Inferior parietal cortex (tissue), 1 donor: ENCODE results near the gene TMEM185A.
"Not testable (repeated sequence)": the region's sequence is repeated elsewhere in the genome, so short reads cannot be mapped to it uniquely, and the experiment has no call there.

ENCODE experiments used
- DNase-seq: peaks from one replicate; pipeline ENCODE4 v3.0.0-alpha.2; 2016; ENCODE audit errors: extremely low spot score

TMEM185A gene

DNA sequence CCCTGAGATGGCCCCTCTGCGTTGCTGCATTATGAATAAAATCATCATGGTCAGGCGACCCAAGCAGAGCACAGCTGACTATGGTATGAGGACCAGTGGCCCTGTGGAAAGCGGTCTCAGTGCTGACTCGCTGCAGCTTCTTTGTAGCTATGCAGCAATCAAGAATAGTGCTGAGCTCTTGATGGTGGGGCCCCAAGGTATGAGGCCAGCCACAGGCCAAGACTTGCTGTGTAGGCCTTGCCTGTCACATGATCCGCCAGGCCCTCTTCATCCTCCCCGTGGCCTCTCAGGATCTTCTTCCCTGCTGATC lies 79.7 kb downstream of the TMEM185A start:
- DNase-seq: not testable (repeated sequence)

DNA sequence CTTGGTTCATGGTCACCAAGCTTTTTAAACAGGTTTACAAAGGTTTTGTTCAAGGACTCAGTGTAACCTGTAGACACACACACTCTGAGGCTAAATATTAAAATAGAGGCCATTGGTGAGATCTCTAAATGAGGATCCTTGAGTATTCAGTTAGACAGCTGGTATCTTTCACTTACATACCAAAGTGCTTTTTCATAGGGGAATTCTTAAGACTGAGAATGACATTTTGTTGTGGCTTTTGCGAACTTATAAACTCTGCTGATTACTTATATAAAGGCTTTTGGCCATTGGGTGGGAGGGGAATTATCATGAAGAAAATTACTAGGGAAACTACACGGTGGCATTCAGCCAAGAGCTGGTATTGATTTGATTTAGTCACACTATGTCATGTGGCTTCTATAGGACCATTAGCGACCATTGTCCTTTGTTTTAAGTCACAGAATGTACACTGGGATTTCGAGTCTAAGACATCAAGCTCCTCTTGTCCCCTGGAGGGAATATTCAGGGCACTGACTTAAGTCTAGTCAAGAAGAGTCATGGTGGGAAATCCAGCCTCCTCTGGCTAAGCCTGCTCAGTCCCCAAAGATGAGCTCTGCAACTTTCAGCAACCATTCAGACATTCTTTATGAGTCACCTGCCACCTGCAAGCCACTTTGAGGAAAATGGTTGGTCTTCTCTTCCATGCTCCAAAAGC lies 80.2 kb downstream of the TMEM185A start:
- not testable (repeated sequence) for DNase-seq

DNA sequence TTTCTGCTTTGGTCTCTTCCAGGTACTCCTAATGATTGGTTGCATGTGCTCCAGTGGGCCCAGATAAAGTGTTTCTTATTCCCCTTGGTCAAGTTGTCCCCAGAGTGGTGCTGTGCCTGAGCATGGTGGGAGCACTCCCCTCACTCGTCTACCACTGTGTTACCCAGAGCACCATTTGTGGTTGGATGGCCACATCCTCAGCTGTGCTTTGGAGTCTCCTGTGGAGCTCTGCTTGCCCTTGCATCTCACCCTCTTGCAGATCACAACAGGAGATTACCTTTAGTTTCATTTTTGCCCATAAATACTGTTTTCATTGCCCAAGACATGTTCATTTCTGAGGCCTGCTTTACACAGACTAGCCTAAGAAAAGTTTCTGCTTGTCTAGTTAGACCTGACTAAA lies 81.1 kb downstream of the TMEM185A start:
- not testable (repeated sequence) for DNase-seq

DNA sequence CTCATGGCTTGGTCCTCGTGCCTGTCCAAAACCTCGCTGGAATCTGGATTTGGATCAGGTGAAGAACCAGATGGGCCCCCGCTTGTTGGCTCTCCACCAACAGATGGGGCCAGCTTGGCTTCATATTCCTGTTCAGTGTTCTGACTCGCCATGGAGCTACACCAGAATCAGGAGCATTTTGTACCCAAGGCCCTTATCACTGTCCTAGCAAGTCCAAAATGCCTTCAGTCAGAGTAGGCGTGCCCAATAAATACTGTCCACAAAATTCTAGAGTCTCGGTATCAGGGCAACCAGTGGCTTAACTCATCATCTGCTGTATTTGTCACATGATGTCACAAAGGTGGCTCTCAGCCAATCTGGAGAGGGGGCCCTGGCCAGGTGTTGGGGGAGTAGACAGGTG lies 81.9 kb downstream of the TMEM185A start, which contains the start of gene HSFX3:
TSS of gene HSFX3 (minus strand) at position 224 of the 400 bp plus-strand sequence. CDS start at position 152, 72 bp downstream.
- not testable (repeated sequence) for DNase-seq

DNA sequence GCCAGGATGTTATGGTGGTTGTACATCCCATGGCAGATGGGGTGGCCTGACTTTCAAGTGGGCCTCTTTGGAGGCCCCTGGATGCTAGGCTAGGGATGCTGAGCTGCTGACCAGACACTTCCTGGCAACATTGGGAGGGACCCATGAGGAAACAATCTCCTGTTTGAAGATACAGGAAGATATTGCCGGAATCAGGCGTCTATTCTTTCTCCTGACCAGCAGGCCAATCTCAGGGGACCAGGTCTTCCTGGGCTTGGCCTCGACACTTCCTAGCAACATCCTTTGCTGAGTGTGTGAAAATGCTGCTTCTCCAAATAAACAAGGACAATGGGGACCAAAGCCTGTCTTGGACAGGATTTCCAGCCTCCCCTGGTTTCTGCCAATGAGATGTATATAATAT lies 83.8 kb downstream of the TMEM185A start:
- not testable (repeated sequence) for DNase-seq

DNA sequence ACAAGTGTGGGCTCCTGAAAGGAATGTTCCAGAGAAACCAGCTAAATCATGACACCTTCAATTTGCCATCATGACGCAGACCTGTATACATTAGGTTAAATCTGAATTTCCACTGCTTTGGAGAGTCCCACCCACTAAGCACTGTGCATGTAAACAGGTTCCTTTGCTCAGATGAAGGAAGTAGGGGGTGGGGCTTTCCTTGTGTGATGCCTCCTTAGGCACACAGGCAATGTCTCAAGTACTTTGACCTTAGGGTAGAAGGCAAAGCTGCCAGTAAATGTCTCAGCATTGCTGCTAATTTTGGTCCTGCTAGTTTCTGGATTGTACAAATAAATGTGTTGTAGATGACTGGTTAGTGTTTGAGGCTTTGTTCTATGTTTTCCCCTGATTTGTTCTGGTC lies 84.6 kb downstream of the TMEM185A start:
- not testable (repeated sequence) for DNase-seq
